A549 (cell line): ENCODE results near the gene NPFFR1. TPM values are rescaled to one million over a fixed set of nuclear protein-coding genes. Genes with fewer than 3 reads are reported as not detected.

Experiments
- ATAC-seq, 2 experiments: fragments of 200-7000 bp in 1 of 2; fragments of >200 bp in 1 of 2; cut with Nextera tagmentation in 1 of 2; cut with Tn5 transposase in 1 of 2; 3 replicates each; pipeline versions ENCODE4 v1.8.0 to v1.9.1; 2018 to 2020; ENCODE audit warnings: mild to moderate bottlenecking in 1 of 2, moderate library complexity in 1 of 2
- CTCF ChIA-PET: fragments of 300-600 bp; sonication (Branson Sonifier 250); formaldehyde crosslinking; extraction: SDS; loops from one replicate; lab custom pipeline; 2021; ENCODE audit warnings: antibody characterized with exemption, inconsistent platforms; lab: Yijun Ruan, JAX
- POLR2A ChIA-PET: fragments of 350-600 bp; formaldehyde crosslinking; extraction: SDS; loops from one replicate; lab custom pipeline; 2021; ENCODE audit warnings: antibody characterized with exemption, inconsistent platforms; lab: Yijun Ruan, JAX
- DNase-seq, 2 experiments: peaks; one replicate each; pipeline versions ENCODE4 v3.0.0 to v3.0.0-alpha.2; 2011 to 2016; ENCODE audit warnings: low read depth in 1 of 2, low spot score in 1 of 2
- FAIRE-seq: peaks from 2 replicates; lab custom pipeline; 2011; peaks lifted over from hg19 to GRCh38; lab: Jason Lieb, UNC
- H3K27ac ChIP-seq, 2 experiments: fragments of >200 bp; sonication (Bioruptor Twin); formaldehyde crosslinking; 3 replicates each; pipeline ENCODE4 v1.5.1; 2016 to 2017
- H3K4me1 ChIP-seq: fragments of >200 bp; sonication (Bioruptor Twin); formaldehyde crosslinking; 3 replicates; pipeline ENCODE4 v1.6.1; 2016
- H3K4me2 ChIP-seq: fragments of >200 bp; sonication (Bioruptor Twin); formaldehyde crosslinking; 3 replicates; pipeline ENCODE4 v1.6.1; 2016
- H3K4me3 ChIP-seq: fragments of >200 bp; sonication (Bioruptor Twin); formaldehyde crosslinking; 3 replicates; pipeline ENCODE4 v1.5.1; 2016
- H3K9me3 ChIP-seq: fragments of >200 bp; sonication (Bioruptor Twin); formaldehyde crosslinking; 3 replicates; pipeline ENCODE4 v1.6.1; 2016
- CBX2 ChIP-seq: fragments of 200-600 bp; sonication (generic); IDR thresholded peaks from 2 replicates; pipeline ENCODE4 v1.6.1; 2016; ENCODE audit warnings: low read depth, mild to moderate bottlenecking, borderline replicate concordance
- CHD2 ChIP-seq: fragments of 150-350 bp; IDR thresholded peaks from 2 replicates; pipeline ENCODE4 v1.6.1; 2014; ENCODE audit warnings: low read length; ENCODE audit not compliant: partially characterized antibody
- EHF ChIP-seq: fragments of 250-450 bp; sonication (Bioruptor Pico); IDR thresholded peaks from 2 replicates; pipeline ENCODE4 v1.5.0; 2020; ENCODE audit warnings: mild to moderate bottlenecking
- EP300 ChIP-seq, 2 experiments: fragments of >200 bp; sonication (Bioruptor Twin); formaldehyde crosslinking; IDR thresholded peaks; 2 replicates in 1 of 2; 3 replicates in 1 of 2; pipeline ENCODE4 v1.6.1; 2016 to 2017
- FOSB ChIP-seq: fragments of 250-450 bp; sonication (Bioruptor Pico); IDR thresholded peaks from 2 replicates; pipeline ENCODE4 v1.5.0; 2020; ENCODE audit warnings: mild to moderate bottlenecking, moderate library complexity
- GATA3 ChIP-seq: IDR thresholded peaks from 2 replicates; pipeline ENCODE4 v1.6.1; 2012; ENCODE audit warnings: borderline replicate concordance
- HDAC2 ChIP-seq: fragments of 200-600 bp; sonication (generic); IDR thresholded peaks from 2 replicates; pipeline ENCODE4 v1.6.1; 2016
- HOXA7 ChIP-seq: fragments of 250-450 bp; sonication (Bioruptor Pico); IDR thresholded peaks from 2 replicates; pipeline ENCODE4 v1.5.0; 2020; ENCODE audit warnings: mild to moderate bottlenecking, moderate library complexity
- HOXB5 ChIP-seq: fragments of 250-450 bp; sonication (Bioruptor Pico); IDR thresholded peaks from 2 replicates; pipeline ENCODE4 v1.5.0; 2020; ENCODE audit warnings: mild to moderate bottlenecking, moderate library complexity
- KDM5A ChIP-seq: fragments of 200-600 bp; sonication (generic); IDR thresholded peaks from 2 replicates; pipeline ENCODE4 v1.6.1; 2016; ENCODE audit warnings: antibody characterized with exemption, mild to moderate bottlenecking
- MYC ChIP-seq: IDR thresholded peaks from 2 replicates; pipeline ENCODE4 v1.6.1; 2012; ENCODE audit warnings: mild to moderate bottlenecking, inconsistent platforms, low read length, improper control_type of control experiment, borderline replicate concordance
- NFE2L2 ChIP-seq: fragments of 150-350 bp; conservative IDR thresholded peaks from 2 replicates; pipeline ENCODE4 v1.6.1; 2014; ENCODE audit warnings: low read length
- NPAS2 ChIP-seq: fragments of 250-450 bp; sonication (Bioruptor Pico); IDR thresholded peaks from 2 replicates; pipeline ENCODE4 v1.8.0; 2022; ENCODE audit warnings: mild to moderate bottlenecking, moderate library complexity, borderline replicate concordance
- PHF8 ChIP-seq: fragments of 200-600 bp; sonication (generic); IDR thresholded peaks from 2 replicates; pipeline ENCODE4 v1.6.1; 2016; ENCODE audit warnings: low read depth, mild to moderate bottlenecking, antibody characterized with exemption, moderate library complexity, borderline replicate concordance
- POLR2A ChIP-seq: IDR thresholded peaks from 2 replicates; pipeline ENCODE4 v1.6.1; 2012; ENCODE audit warnings: mild to moderate bottlenecking, low read length
- RAD21 ChIP-seq, 2 experiments: fragments of >200 bp in 1 of 2; sonication (Bioruptor Twin) in 1 of 2; formaldehyde crosslinking in 1 of 2; IDR thresholded peaks in 1 of 2; conservative IDR thresholded peaks in 1 of 2; 2 replicates in 1 of 2; 3 replicates in 1 of 2; pipeline ENCODE4 v1.6.1; 2012 to 2018; ENCODE audit warnings: inconsistent platforms in 1 of 2
- RARB ChIP-seq: fragments of 250-450 bp; sonication (Bioruptor Pico); IDR thresholded peaks from 2 replicates; pipeline ENCODE4 v1.8.0; 2021; ENCODE audit warnings: mild to moderate bottlenecking, moderate library complexity
- RCOR1 ChIP-seq: fragments of 150-350 bp; IDR thresholded peaks from 2 replicates; pipeline ENCODE4 v1.6.1; 2014; ENCODE audit warnings: antibody characterized with exemption, low read length, low read depth
- RNF2 ChIP-seq: fragments of 200-600 bp; sonication (generic); IDR thresholded peaks from 2 replicates; pipeline ENCODE4 v1.6.1; 2016; ENCODE audit warnings: low read depth, mild to moderate bottlenecking, antibody characterized with exemption, moderate library complexity, borderline replicate concordance
- TFCP2L1 ChIP-seq: fragments of 250-450 bp; sonication (Bioruptor Pico); IDR thresholded peaks from 2 replicates; pipeline ENCODE4 v1.5.0; 2021; ENCODE audit warnings: mild to moderate bottlenecking
- ZSCAN20 ChIP-seq: fragments of 250-450 bp; sonication (Bioruptor Pico); IDR thresholded peaks from 2 replicates; pipeline ENCODE4 v1.8.0; 2022; ENCODE audit warnings: mild to moderate bottlenecking, moderate library complexity
- WGBS: methylation state at CpG from one replicate; pipeline ENCODE4 v1.1.6; 2017; ENCODE audit errors: missing lambda C conversion rate; 5-methylcytosine and 5-hydroxymethylcytosine counted together
- polyA plus RNA-seq, 4 experiments: library from polyadenylated mRNA; depleted of rRNA in 3 of 4; stranded (reverse); fragments of >200 nt; fragmentation: RNase III in 1 of 4; extraction: RNeasy Plus Mini Kit Qiagen cat#74134 plus additional on column Dnase treatment in 1 of 4; gene quantifications; 2 replicates in 3 of 4; 3 replicates in 1 of 4; pipeline ENCODE4 v1.2.3, GENCODE V29; 2011 to 2017
- TF ChIP-seq, protein P1 (sequence below): IDR thresholded peaks from 2 replicates; pipeline ENCODE4 v1.6.1; 2012; ENCODE audit warnings: low read depth, borderline replicate concordance
- TF ChIP-seq, protein P2 (sequence below): IDR thresholded peaks from 2 replicates; pipeline ENCODE4 v1.6.1; 2012
- TF ChIP-seq, protein P3 (sequence below): fragments of >200 bp; sonication (Bioruptor Twin); formaldehyde crosslinking; IDR thresholded peaks from 3 replicates; pipeline ENCODE4 v1.6.1; 2016
- TF ChIP-seq, protein P4 (sequence below): fragments of >200 bp; sonication (Bioruptor Twin); formaldehyde crosslinking; IDR thresholded peaks from 2 replicates; pipeline ENCODE4 v1.6.1; 2016
- TF ChIP-seq, protein P5 (sequence below): IDR thresholded peaks from 2 replicates; pipeline ENCODE4 v1.6.1; 2012
- TF ChIP-seq, protein P6 (sequence below): fragments of >200 bp; sonication (Bioruptor Twin); formaldehyde crosslinking; IDR thresholded peaks from 3 replicates; pipeline ENCODE4 v1.5.1; 2016
- TF ChIP-seq, protein P7 (sequence below): fragments of 450-650 bp; IDR thresholded peaks from 2 replicates; pipeline ENCODE4 v1.6.1; 2014; ENCODE audit warnings: antibody characterized with exemption

Gene NPFFR1
- polyA plus RNA-seq, 2 of the 4 experiments (the other 2 are of a cell fraction): not detected

DNA sequence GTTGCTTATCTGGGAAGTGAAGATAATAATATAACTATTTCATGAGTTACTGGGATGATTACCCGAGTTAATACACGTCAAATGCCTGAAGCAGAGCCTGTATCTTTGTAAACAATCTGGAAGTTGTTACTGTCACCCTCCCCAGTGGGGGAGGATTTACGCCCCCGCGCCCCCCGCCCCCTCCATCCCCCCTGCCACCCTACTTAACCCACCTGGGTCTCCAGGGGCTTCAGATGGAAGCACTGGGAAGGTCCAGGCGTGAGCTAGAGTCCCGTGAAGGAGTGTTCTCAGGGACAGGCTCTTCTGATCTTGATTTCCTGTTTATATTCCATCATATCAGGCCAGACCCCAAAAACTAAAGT lies 49.9 kb downstream of the NPFFR1 start:
- TF ChIP-seq, protein P1, sequence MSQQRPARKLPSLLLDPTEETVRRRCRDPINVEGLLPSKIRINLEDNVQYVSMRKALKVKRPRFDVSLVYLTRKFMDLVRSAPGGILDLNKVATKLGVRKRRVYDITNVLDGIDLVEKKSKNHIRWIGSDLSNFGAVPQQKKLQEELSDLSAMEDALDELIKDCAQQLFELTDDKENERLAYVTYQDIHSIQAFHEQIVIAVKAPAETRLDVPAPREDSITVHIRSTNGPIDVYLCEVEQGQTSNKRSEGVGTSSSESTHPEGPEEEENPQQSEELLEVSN: no peak
- no peak for TF ChIP-seq TFCP2L1
- TF ChIP-seq ZSCAN20 (CRISPR knock-in tag): no peak
- TF ChIP-seq HDAC2: no peak
- no peak for TF ChIP-seq HOXA7 (CRISPR knock-in tag)
- no peak for TF ChIP-seq RARB (CRISPR knock-in tag)
- no peak for TF ChIP-seq RNF2
- TF ChIP-seq EHF (CRISPR knock-in tag): no peak
- TF ChIP-seq RCOR1: no peak
- TF ChIP-seq KDM5A: no peak
- TF ChIP-seq, protein P2, sequence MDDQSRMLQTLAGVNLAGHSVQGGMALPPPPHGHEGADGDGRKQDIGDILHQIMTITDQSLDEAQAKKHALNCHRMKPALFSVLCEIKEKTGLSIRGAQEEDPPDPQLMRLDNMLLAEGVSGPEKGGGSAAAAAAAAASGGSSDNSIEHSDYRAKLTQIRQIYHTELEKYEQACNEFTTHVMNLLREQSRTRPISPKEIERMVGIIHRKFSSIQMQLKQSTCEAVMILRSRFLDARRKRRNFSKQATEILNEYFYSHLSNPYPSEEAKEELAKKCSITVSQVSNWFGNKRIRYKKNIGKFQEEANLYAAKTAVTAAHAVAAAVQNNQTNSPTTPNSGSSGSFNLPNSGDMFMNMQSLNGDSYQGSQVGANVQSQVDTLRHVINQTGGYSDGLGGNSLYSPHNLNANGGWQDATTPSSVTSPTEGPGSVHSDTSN: no peak
- TF ChIP-seq, protein P3, sequence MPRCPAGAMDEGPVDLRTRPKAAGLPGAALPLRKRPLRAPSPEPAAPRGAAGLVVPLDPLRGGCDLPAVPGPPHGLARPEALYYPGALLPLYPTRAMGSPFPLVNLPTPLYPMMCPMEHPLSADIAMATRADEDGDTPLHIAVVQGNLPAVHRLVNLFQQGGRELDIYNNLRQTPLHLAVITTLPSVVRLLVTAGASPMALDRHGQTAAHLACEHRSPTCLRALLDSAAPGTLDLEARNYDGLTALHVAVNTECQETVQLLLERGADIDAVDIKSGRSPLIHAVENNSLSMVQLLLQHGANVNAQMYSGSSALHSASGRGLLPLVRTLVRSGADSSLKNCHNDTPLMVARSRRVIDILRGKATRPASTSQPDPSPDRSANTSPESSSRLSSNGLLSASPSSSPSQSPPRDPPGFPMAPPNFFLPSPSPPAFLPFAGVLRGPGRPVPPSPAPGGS: no peak
- TF ChIP-seq, protein P4, sequence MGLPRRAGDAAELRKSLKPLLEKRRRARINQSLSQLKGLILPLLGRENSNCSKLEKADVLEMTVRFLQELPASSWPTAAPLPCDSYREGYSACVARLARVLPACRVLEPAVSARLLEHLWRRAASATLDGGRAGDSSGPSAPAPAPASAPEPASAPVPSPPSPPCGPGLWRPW: no peak
- no peak for TF ChIP-seq NFE2L2
- TF ChIP-seq RAD21 (conservative IDR thresholded peaks at IDR 0.05 in 1 of 2, IDR thresholded peaks at IDR 0.05 in 1 of 2): no peak
- no peak for TF ChIP-seq PHF8
- no peak for TF ChIP-seq MYC
- 20% methylated on average over 5 of the region's 8 CpGs for WGBS
- ChIA-PET POLR2A (interaction anchor here (0.9 to 2.3 kb wide), 10 partner anchors 10 to 170 kb away, joined by 3 to 12 read pairs (median 4); partner anchors contain the start of genes EIF4EBP2, SAR1A and TYSND1), CTCF (interaction anchor here (0.9 to 20.6 kb wide), 5 partner anchors 10 to 136 kb away, joined by 3 to 554 read pairs (median 5); partner anchors contain the start of gene LRRC20)
- Histone ChIP-seq H3K27ac (peak overlapping the region; percentile 89 to 90), H3K4me1 (peaks cover 20% of the 10 kb centered on the region; the same call in 2 of the 3 replicates), H3K9me3 (no peaks in the 10 kb centered on the region), H3K4me3 (peak overlapping the region; percentile 91), H3K4me2 (peak overlapping the region; percentile 88)
- ATAC-seq (peak; percentile 2 to 19; a peak in 5 of 6 replicates), DNase-seq (peak in 1 of 2 experiments; percentile 57), FAIRE-seq (no peak)

DNA sequence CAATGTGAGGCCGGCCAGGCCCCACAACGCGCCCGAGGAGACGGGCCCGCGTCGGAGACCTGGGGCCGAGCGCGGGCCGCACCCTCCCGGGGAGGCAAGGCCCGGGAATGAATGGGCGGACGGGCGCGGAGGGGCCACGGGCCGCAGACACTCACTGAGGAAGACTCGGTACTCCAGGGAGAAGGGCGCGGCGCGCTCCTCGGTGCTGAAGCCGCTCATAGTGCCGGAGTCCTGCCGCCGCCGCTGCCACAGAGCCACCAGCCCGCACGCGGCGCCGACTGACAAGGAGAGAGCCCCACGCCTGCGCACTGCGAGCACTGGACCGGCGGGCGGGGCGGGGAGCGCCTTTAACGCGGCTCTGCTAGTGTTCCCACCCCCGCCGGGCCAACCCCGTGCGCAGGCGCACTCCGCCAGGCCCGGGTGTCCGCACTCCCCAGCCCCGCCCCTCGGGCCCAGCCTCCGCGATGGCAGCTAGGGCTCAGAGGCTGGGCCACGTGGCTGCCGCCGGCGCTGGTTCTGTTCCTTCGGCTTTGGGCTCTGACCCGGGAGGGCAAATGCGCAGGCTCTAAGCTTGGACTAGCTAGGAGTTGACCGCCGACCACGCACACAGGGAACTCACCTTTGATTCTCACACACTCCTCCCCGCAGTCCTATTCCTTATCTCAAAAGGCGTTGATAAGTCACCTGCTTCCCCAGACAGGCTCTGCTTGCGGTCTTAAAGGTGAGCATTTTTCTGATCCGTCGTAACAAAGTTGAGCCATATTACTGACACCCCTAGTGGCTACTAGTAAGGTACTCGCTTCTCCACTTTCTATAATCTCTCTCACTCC lies 50.5 kb downstream of the NPFFR1 start, which contains the start of gene PPA1:
Gene PPA1, minus strand, starts transcription at position 321 of the 830 bp plus-strand sequence. Its CDS starts 102 bp downstream, at position 219.
- peaks cover 26% of the 10 kb centered on the region for H3K4me1 ChIP-seq
- peak; percentile 94 to 97 for ATAC-seq
- FAIRE-seq: no peak
- DNase-seq: peak; percentile 96 to 97
- 3% methylated on average over 20 of the region's 74 CpGs for WGBS
- H3K4me3 ChIP-seq: peak within 1 kb of the TSS; percentile 91
- peak within 1 kb of the TSS; percentile 88 for H3K4me2 ChIP-seq
- no peaks in the 10 kb centered on the region for H3K9me3 ChIP-seq
- peak within 1 kb of the TSS; percentile 89 to 90 for H3K27ac ChIP-seq
- ChIA-PET POLR2A (interaction anchor here (0.5 to 2.3 kb wide), 13 partner anchors 8 to 170 kb away, joined by 3 to 12 read pairs (median 4); partner anchors contain the start of genes EIF4EBP2, SAR1A and TYSND1), CTCF (interaction anchor here (0.7 to 20.6 kb wide), 12 partner anchors 10 to 154 kb away, joined by 3 to 554 read pairs (median 6); partner anchors contain the start of gene LRRC20)
- TF ChIP-seq NFE2L2 (no peak), NPAS2 (no peak), CBX2 (no peak), PHF8 (peak; percentile 81), RAD21 (conservative IDR thresholded peaks at IDR 0.05 in 1 of 2, IDR thresholded peaks at IDR 0.05 in 1 of 2) (no peak), CHD2 (no peak), GATA3 (peak; percentile 9; the same call in 1 of the 2 replicates), FOSB (CRISPR knock-in tag) (no peak), POLR2A (peak; percentile 80), EP300 (IDR thresholded peaks at IDR 0.05) (no peak), HOXB5 (CRISPR knock-in tag) (0 out of 2 replicates have a peak, but pooled peaks have one; percentile 26), KDM5A (no peak)
- TF ChIP-seq, protein P3: no peak; the same call in 2 of the 3 replicates
- TF ChIP-seq, protein P5, sequence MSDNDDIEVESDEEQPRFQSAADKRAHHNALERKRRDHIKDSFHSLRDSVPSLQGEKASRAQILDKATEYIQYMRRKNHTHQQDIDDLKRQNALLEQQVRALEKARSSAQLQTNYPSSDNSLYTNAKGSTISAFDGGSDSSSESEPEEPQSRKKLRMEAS: peak; percentile 99
- TF ChIP-seq, protein P6, sequence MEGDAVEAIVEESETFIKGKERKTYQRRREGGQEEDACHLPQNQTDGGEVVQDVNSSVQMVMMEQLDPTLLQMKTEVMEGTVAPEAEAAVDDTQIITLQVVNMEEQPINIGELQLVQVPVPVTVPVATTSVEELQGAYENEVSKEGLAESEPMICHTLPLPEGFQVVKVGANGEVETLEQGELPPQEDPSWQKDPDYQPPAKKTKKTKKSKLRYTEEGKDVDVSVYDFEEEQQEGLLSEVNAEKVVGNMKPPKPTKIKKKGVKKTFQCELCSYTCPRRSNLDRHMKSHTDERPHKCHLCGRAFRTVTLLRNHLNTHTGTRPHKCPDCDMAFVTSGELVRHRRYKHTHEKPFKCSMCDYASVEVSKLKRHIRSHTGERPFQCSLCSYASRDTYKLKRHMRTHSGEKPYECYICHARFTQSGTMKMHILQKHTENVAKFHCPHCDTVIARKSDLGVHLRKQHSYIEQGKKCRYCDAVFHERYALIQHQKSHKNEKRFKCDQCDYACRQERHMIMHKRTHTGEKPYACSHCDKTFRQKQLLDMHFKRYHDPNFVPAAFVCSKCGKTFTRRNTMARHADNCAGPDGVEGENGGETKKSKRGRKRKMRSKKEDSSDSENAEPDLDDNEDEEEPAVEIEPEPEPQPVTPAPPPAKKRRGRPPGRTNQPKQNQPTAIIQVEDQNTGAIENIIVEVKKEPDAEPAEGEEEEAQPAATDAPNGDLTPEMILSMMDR: peak; percentile 38
- TF ChIP-seq, protein P7, sequence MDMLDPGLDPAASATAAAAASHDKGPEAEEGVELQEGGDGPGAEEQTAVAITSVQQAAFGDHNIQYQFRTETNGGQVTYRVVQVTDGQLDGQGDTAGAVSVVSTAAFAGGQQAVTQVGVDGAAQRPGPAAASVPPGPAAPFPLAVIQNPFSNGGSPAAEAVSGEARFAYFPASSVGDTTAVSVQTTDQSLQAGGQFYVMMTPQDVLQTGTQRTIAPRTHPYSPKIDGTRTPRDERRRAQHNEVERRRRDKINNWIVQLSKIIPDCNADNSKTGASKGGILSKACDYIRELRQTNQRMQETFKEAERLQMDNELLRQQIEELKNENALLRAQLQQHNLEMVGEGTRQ: peak; percentile 79
